ENCODE results near the gene NHLRC4. TPM values are rescaled to one million over a fixed set of nuclear protein-coding genes. Genes with fewer than 3 reads are reported as not detected.

The NHLRC4 gene
- total RNA-seq, 1 experiment from 2014 or later = 0.11 TPM

DNA sequence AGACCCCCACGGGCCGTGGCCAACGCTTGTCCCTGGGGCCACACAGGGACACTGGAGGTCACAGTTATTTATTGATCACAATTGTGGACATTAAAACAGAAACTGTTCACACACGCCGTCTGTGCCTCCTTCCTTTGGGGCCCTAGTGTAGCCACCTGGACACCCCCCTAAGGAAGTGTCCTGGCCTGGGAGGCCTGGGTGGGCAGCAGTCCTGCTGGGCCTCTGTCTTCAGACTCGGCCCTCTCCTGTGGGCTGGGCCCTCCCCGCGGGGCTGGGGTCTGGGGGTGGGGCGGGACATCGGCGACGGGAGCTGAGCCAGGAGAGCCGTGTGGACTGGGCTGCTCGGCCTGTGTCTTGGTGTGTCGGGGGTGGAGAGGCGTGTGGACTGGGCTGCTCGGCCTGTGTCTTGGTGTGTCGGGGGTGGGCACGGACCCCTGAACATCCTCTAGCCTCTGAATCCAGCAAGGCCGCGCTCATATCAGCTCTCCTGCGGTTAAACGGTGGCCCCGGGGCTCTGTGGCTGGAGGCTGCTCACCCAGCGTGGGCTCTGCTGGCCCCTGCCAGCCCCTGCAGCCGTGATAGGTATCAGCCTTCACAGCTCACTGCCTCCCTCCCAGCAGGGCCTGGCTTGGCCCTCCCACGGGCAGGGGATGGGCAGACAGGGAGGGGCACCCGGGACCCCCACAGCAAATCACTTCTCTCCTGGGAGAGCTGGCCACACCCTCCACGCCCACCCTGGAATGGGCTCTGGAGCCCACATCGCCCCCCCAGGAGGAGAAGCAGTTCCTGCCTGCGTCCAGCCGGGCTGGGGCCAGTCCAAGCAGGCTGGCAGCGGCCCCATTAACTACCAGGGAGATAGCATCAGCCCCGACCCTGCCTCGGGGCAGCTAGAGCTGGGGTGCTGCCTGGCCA lies 1.1 kb upstream of the NHLRC4 start:
- no peak for DNase-seq (ENCODE audit: low read depth)

DNA sequence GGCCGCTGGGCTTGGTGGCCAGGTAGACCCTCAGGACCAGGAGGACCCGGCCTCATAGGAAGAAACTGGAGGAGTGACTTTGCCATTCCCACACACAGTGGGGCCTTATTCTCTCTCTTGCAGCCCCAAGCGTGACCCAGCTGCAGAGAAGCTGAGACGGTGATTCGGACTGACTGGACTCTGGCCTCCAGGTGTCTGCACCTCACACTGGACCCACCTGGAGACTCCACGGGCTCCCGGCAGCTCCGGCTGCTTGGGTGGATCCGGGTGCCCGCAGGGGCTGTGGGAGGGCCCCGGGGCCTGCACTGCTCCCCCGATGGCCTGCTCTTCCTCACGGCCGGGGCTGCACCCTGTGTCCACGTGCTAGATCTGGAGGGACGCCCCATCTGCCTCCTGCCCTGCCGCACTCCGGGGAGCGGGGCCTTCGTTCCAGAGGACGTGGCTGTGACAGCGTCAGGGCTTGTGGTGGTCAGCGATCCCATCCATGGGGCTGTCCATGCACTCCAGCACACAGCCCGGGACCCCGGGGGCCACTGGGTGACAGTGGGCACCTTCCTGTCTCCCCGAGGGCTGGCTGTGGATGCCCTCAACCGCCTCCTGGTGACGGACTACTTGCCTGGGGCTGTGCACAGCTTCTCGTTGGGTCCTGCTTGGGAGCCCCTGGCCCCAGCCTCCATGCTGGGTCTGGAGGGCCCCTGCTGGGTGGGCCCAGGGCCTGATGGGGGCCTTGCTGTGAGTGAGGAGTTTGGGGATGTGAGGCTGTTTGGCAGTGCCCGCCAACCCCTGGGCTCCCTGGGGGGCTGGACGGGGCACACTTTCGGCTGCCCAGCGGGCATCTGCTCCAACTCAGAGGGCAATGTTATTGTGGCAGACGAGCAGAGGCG lies 810 bp downstream of the NHLRC4 start:
- no peak for DNase-seq (ENCODE audit: low read depth)

DNA sequence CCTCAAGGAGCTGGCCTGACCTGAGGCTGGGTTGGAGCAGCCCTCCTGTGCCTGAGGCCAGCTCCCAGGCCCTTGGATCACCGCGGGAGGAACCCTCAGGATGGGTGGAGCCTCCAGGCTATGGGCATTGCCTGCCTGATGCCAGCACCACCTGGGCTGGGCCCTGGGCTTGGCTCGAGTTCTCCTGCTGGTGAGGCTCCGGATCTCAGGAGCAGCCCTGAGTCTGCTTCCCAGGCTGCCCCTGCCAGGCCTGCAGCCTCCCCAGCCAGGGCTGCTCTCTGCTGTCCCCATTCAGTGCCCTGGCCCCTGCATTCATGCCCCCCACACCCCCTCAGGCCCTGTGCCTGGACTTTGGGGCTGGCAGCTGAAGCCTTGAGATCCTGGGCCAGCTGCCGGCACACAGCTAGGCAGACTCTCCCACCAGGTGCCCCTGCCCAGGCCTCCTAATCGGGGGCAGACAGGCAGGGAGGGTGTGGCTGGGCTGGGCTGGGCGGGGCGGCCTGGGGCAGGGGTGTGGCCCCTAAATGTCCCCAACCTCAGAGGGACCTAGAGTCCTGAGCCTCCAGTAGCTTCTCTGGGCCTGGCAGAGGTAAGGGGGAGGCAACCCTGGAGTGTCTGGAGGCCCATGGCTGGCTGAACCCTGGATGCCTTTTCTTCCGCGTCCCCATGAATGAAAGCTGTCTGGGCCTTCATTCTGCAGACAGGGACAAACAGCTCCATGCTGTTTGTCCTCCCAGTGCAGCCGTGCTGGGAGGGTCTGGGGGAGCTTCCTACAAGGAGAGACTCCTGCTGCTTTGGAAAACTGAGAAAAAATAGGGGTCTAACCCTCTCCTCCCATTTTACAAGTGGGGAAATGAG lies 1.8 kb downstream of the NHLRC4 start:
- no peak for DNase-seq (ENCODE audit: low read depth)

DNA sequence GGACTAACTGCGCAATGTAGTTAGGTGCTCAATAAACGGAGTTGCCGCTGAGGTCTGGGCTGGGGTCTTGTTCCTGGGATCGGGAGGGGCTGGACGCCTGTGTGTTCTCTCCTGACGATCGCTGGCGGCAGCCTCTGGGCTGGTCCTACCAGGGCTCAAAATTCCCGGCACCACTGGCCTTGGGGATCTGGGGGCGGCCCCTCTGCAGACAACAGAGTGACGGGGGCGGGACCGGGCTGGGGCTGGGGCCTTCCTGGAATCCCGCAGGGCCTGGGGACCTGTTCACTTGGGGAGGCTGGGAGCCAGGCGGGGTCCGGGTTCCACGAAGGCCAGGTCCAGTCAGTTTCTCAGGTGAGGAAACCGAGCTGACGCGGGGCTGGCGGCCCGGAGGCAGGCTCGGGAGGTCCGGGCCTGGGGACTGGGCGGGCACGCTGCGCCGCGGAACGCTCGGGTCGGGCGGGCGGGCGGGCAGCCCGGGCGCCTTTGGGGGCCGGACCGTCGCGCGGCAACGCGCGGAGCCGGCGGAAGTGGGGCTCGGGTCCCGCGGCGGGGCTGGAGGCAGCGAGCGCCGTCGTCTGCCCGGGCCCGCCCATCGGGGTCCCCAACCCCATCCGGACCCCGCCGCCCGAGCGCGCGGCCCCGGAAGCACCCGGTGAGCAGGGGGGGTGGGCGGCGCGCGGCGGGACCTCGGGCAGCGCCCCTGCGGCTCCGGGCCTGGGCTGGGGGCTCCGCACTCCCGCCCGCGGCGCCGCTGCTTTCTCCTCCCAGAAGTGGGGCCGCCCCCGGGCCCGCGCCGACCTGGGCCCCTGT lies 2.8 kb downstream of the NHLRC4 start, which contains the start of gene PIGQ:
Gene PIGQ, plus strand, starts transcription at position 524 of the 810 bp plus-strand sequence. CDS start 4,107 bp downstream, outside the sequence.
- DNase-seq (ENCODE audit: low read depth) = peak; percentile 57

DNA sequence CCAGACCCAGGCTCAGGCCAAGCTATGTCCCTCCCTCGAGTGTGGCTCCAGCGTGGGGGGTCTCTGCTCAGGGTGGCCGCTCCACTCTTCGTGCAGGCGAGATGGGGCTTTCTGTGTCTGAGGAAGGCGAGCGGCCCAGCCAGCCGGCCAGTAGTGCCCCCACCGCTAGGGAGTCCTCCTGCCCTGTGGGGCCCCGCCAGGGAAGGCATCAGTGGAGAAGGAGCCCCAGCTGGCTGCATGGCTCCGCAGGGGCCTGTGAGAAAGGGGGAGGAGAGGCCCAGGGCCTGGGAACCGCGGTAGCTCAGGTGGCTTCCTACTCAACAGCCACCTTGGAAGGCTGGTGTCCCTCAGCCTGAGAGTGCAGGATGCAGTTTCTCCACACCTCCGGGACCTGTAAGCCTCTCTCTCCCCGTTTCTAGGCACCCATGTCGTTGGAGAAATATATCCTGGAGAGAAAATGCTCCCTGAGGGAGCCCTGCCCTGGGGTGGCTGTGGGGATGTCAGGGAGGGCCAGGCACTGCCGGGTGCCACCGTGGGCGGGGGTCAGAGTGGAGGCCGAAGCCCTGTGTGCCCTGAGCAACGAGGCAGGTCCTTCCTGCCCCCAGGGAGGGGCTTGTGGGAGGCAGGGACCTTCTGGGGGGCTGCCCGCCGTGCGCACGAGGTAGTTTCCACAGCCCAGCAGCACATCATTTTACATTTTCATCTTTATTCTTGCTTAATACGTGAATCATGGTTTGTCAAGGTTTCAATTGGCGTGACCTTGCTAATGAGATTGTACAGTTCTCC lies 6.3 kb downstream of the NHLRC4 start:
- DNase-seq (ENCODE audit: low read depth) = no peak

DNA sequence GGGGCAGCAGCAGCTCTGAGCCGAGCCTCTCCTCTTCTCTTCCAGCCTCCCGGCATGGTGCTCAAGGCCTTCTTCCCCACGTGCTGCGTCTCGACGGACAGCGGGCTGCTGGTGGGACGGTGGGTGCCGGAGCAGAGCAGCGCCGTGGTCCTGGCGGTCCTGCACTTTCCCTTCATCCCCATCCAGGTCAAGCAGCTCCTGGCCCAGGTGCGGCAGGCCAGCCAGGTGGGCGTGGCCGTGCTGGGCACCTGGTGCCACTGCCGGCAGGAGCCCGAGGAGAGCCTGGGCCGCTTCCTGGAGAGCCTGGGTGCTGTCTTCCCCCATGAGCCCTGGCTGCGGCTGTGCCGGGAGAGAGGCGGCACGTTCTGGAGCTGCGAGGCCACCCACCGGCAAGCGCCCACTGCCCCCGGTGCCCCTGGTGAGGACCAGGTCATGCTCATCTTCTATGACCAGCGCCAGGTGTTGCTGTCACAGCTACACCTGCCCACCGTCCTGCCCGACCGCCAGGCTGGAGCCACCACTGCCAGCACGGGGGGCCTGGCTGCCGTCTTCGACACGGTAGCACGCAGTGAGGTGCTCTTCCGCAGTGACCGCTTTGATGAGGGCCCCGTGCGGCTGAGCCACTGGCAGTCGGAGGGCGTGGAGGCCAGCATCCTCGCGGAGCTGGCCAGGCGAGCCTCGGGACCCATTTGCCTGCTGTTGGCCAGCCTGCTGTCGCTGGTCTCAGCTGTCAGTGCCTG lies 7.4 kb downstream of the NHLRC4 start:
- no peak for DNase-seq (ENCODE audit: low read depth)

DNA sequence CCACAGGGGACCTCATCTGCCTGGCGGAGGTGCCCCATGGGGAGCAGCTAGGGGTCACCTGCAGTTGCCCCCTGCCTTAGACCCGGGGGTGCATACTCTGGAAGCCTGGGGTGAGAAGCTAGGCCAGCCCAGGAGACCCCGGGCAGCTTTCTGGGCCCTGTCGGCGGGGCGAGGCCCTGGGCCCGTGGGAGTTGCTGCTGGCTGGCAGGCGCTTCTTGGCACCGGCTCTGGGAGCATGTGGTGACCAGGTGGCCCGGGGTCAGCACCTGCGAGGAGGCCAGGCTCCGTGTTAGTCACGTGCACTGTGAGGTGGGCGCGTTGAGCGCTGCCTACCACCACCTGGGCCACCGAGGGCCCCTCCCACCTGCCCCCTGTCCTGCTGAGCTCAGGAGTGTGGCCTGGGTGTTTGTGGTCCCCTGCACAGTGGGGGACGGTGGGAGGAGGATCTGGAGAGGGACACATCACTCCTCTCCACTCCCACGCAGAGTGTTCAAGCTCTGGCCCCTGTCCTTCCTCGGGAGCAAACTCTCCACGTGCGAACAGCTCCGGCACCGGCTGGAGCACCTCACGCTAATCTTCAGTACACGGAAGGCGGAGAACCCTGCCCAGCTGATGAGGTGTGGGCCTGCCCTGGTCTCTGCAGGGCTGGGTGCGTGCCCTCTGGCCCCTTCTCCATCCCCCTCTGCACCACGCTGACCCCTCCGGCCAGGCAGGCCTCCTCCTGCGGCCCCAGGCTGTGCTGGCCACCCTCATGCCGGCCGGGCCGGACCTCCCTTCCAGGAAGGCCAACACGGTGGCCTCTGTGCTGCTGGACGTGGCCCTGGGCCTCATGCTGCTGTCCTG lies 8.8 kb downstream of the NHLRC4 start:
- no peak for DNase-seq (ENCODE audit: low read depth)

DNA sequence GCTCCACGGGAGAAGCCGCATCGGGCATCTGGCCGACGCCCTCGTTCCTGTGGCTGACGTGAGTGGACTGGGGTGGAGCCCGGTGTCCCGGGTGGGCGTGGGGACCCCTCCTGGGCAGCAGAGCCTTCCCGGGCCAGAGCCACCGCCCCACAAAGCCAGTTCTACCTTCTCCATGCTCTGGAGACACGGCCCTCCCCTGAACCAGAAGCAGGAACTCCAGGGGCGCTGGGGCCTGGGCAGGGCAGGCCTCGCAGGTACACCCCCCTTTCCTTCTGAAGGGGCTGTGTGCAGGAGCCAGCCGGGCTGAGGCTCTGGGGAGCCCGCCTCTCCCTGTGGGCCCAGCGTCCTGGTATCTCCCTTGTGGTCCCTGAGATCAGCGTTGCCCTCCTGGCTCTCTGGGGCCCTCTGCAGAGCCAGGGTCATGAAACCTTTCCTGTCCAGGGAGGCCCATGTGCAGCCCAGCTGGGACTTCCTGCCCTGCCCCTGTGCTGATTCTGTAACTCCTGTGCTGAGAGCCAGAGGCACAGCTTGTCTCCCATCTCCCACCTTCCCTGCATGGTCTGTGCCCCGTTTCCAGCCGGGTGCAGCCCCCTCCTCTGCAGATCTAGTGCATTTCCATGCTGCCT lies 9.5 kb downstream of the NHLRC4 start:
- DNase-seq (ENCODE audit: low read depth) = no peak

DNA sequence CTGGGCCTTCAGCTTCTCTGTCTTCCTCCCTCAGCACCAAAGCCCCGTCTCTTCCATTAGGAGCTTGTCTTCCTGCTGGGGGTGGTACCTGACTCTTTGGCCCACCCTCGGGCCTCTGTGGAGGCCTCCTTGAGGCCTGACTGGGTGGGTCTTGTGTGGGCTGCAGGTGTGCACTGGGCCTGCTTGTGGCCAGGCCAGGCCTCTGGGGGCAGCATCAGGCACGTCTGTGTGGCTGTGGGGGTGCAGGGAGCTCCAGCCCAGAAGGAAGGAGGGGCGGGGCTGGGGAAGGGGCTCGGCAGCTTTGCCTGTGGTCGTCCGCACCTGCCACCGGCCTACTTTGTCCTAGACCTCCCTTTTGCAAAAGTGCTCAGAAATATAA lies 10.0 kb downstream of the NHLRC4 start:
- no peak for DNase-seq (ENCODE audit: low read depth)

DNA sequence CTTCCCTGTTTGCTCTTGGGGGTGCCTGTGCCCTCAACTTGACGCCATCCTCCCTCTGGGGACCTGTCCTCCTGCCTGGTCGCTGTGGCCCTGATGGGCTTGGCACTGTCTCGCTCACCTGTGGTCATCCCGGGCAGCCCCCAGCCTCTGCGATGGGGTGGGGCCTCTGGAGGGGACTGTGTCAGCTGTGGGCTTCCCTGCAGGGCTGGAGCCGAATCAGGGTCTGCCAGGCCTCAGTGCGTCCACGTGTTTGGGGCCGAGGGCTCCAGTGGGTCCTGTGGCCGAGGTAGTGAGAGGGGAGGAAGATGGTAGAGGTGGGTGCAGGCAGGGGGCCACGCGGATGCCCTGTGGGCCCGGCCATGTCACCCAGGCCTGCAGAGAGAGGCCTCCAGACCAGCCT lies 11.0 kb downstream of the NHLRC4 start:
- DNase-seq (ENCODE audit: low read depth) = no peak

DNA sequence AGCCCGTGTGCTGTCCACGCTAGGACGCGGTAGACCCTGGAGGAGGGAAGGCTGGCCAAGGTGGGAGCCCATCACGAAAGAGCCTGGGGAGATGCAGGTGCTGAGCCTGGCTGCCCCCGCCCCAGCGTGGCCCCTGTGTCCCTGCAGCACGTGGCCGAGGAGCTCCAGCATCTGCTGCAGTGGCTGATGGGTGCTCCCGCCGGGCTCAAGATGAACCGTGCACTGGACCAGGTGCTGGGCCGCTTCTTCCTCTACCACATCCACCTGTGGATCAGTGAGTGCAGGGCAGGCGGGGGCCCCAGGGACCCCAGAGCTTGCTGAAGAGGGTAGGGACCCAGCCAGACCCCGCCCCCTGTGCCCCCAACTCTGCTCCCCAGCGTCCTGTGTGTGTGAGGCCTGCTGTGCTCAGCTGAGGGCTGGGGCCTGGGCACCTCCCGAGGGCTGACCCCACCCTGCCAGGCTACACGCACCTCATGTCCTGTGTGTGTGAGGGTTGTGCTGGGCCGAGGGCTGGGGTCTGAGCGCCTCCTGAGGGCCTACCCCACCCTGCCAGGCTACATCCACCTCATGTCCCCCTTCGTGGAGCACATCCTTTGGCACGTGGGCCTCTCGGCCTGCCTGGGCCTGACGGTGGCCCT lies 11.5 kb downstream of the NHLRC4 start:
- no peak for DNase-seq (ENCODE audit: low read depth)

DNA sequence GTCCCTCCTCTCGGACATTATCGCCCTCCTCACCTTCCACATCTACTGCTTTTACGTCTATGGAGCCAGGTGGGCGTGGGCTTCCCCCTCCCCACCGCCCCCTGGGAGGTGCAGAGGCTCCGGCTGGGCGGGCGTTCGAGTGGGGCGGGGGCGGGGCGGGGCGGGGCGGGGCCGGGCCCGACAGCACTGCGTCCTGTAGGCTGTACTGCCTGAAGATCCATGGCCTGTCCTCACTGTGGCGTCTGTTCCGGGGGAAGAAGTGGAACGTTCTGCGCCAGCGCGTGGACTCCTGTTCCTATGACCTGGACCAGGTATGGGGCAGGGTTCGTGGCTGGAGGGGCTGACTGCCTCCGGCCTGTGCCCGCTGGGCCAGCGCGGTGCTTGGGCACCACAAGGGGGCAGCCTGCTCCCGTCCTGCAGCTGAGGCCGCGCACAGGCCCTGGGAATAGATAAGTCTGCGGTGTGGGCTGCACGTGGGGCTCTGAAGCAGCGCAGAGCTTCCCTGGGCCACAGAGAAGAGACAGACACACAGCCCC lies 12.1 kb downstream of the NHLRC4 start:
- DNase-seq (ENCODE audit: low read depth) = no peak

DNA sequence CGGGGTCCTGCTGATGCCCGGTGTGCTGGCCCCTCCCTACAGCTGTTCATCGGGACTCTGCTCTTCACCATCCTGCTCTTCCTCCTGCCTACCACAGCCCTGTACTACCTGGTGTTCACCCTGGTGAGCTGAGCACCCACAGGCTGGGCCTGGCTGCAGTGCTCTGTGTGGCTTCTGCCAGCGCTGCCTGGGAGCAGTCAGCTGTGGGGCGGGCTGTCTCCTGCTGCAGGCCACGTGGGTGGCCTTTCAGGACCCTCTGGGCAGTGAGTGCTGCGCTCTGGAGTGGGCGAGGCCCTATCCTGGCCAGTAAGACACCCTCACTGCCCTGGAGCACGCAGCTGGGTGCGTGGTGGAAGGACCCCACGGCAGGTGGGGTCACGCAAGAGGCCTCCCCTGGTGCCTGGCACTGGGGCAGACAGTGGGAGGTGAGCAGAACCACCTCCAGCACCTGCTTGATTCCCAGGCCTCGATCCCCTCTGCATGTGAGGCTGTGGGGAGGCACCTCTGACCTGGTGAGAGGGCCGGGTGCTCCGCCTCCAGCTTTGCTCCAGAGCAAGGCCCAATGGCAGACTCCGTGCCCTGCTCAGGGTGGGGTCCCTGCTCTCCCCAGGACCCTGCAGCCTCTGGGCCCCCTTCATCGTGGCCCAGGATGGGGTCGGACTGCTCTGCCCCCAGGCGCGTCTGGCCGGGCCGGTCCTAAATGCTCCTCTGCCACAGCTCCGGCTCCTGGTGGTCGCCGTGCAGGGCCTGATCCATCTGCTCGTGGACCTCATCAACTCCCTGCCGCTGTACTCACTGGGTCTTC lies 13.5 kb downstream of the NHLRC4 start:
- DNase-seq (ENCODE audit: low read depth) = no peak

DNA sequence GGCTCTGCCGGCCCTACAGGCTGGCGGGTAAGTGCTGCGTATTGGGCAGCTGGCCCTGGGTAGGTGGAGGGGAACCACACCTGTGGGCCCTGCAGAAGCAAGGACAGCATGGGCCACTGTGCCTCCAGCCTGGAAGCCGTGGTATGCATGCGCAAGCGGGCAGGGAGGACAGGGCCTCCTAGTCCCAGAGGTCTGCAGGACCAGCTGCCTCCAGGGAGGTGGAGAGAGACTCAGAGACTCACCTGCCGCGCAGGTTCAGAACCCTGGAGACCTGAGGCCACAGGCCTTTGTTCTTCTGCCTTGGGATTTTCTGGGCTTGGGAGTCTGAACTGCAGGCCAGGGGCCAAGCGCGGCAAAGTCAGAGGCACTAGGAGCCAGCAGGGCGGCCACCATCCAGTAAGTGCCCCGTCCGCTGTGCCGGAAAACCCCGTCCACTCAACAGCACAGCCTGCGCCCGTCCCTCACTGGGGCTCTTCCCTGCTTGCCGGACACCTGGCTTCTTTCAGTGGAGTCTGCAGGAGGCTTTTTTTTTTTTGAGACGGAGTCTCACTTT lies 14.2 kb downstream of the NHLRC4 start:
- DNase-seq (ENCODE audit: low read depth) = no peak

DNA sequence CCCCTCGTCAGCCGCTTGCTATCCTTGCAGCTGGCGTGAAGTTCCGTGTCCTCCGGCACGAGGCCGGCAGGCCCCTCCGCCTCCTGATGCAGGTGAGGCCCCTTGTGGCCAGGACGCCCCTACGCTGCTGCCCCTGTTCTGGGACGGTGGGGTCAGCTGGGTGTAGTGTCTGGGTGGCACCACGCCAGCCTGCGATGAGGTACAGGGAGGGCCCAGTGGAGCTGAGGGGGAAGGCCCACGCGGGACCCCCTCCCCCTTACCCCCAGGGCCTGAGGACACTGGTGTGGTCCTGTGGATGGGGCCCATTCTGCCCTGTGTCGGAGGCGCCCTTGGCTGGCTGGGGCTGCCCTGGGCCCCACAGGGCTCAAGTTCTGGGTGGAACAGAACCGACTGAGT lies 15.4 kb downstream of the NHLRC4 start:
- no peak for DNase-seq (ENCODE audit: low read depth)

Data from LHCN-M2 (cell line).